ENCODE data around the gene FAM210B. TPM values are rescaled to one million over a fixed set of nuclear protein-coding genes. Genes with fewer than 3 reads are reported as not detected.
A peak's percentile ranks its signal among the peaks of the same experiment; 100 is the strongest.
"Not testable (repeated sequence)": the region's sequence is repeated elsewhere in the genome, so short reads cannot be mapped to it uniquely, and the experiment has no call there.

The FAM210B gene
- total RNA-seq, 6 experiments from 2014 or later, result 34.5 to 58.6 (median 41.0) TPM

- Mint-ChIP-seq H3K9me3 (no peaks in the 10 kb centered on the region), H3K27ac (no peak overlapping the region)
Observed at GRCh38 chr20:56403465-56403864, 44.7 kb downstream of the FAM210B start.

GRCh38 chr20:56405356-56405755, 46.6 kb downstream of the FAM210B start:
- H3K27ac Mint-ChIP-seq; DNase-seq; H3K9me3 Mint-ChIP-seq; H3K4me1 Mint-ChIP-seq (ENCODE audit: low read depth); H3K4me3 Mint-ChIP-seq; H3K27me3 Mint-ChIP-seq (ENCODE audit: insufficient read depth): not testable (repeated sequence)
- peaks cover 35% of the 10 kb centered on the region for H3K36me3 Mint-ChIP-seq (ENCODE audit: low read depth)

More at GRCh38 chr20:56403465-56403864, 44.7 kb downstream of the FAM210B start:
- peaks cover 47% of the 10 kb centered on the region for H3K36me3 Mint-ChIP-seq (ENCODE audit: low read depth)
- peaks cover 7% of the 10 kb centered on the region; the same call in 1 of the 2 replicates for H3K4me1 Mint-ChIP-seq (ENCODE audit: low read depth)
- no peak for DNase-seq
- H3K27me3 Mint-ChIP-seq (ENCODE audit: insufficient read depth), result peaks cover under 1% of the 10 kb centered on the region; the same call in 1 of the 2 replicates
- no peak overlapping the region for H3K4me3 Mint-ChIP-seq
- TF ChIP-seq CTCF (IDR thresholded peaks at IDR 0.05), result no peak

- TF ChIP-seq CTCF (IDR thresholded peaks at IDR 0.05), result no peak
- H3K4me1 Mint-ChIP-seq (ENCODE audit: low read depth), result peaks cover 6% of the 10 kb centered on the region; the same call in 1 of the 2 replicates
- H3K27me3 Mint-ChIP-seq (ENCODE audit: insufficient read depth), result peaks cover 3% of the 10 kb centered on the region
- H3K4me3 Mint-ChIP-seq, result no peak overlapping the region
- H3K9me3 Mint-ChIP-seq, result no peaks in the 10 kb centered on the region
- no peak for DNase-seq
- peaks cover 35% of the 10 kb centered on the region for H3K36me3 Mint-ChIP-seq (ENCODE audit: low read depth)
- H3K27ac Mint-ChIP-seq, result no peak overlapping the region
Observed at GRCh38 chr20:56406910-56407309, 48.1 kb downstream of the FAM210B start.

GRCh38 chr20:56409521-56409920, 50.7 kb downstream of the FAM210B start:
- no peak for TF ChIP-seq CTCF (IDR thresholded peaks at IDR 0.05)
- Mint-ChIP-seq H3K27me3 (ENCODE audit: insufficient read depth) (peaks cover 3% of the 10 kb centered on the region), H3K9me3 (no peaks in the 10 kb centered on the region), H3K4me1 (ENCODE audit: low read depth) (peaks cover 28% of the 10 kb centered on the region), H3K4me3 (no peak overlapping the region), H3K27ac (no peak overlapping the region), H3K36me3 (ENCODE audit: low read depth) (peaks cover 38% of the 10 kb centered on the region)
- no peak for DNase-seq

- TF ChIP-seq CTCF (IDR thresholded peaks at IDR 0.05), result no peak
- Mint-ChIP-seq H3K4me1 (ENCODE audit: low read depth) (peaks cover 32% of the 10 kb centered on the region), H3K27me3 (ENCODE audit: insufficient read depth) (peaks cover 3% of the 10 kb centered on the region), H3K9me3 (no peaks in the 10 kb centered on the region), H3K36me3 (ENCODE audit: low read depth) (peaks cover 38% of the 10 kb centered on the region), H3K4me3 (no peak overlapping the region), H3K27ac (no peak overlapping the region)
- no peak for DNase-seq
Observed at GRCh38 chr20:56409956-56410355, 51.2 kb downstream of the FAM210B start.

GRCh38 chr20:56411287-56411686, 52.5 kb downstream of the FAM210B start:
- peaks cover 39% of the 10 kb centered on the region for H3K4me1 Mint-ChIP-seq (ENCODE audit: low read depth)
- H3K4me3 Mint-ChIP-seq; H3K27me3 Mint-ChIP-seq (ENCODE audit: insufficient read depth); DNase-seq; H3K9me3 Mint-ChIP-seq: not testable (repeated sequence)
- H3K27ac Mint-ChIP-seq, result peak overlapping the region; percentile 50; the same call in 1 of the 2 replicates
- peaks cover 28% of the 10 kb centered on the region for H3K36me3 Mint-ChIP-seq (ENCODE audit: low read depth)
